NCI-H510A treated with DMSO at 0.1 percent for 48 hours (cell line): Measurements from ENCODE around the gene ZNF367.

Experiments
- DNase-seq: peaks from one replicate; lab custom pipeline; 2025; lab: John Stamatoyannopoulos, UW

The ZNF367 gene

DNA sequence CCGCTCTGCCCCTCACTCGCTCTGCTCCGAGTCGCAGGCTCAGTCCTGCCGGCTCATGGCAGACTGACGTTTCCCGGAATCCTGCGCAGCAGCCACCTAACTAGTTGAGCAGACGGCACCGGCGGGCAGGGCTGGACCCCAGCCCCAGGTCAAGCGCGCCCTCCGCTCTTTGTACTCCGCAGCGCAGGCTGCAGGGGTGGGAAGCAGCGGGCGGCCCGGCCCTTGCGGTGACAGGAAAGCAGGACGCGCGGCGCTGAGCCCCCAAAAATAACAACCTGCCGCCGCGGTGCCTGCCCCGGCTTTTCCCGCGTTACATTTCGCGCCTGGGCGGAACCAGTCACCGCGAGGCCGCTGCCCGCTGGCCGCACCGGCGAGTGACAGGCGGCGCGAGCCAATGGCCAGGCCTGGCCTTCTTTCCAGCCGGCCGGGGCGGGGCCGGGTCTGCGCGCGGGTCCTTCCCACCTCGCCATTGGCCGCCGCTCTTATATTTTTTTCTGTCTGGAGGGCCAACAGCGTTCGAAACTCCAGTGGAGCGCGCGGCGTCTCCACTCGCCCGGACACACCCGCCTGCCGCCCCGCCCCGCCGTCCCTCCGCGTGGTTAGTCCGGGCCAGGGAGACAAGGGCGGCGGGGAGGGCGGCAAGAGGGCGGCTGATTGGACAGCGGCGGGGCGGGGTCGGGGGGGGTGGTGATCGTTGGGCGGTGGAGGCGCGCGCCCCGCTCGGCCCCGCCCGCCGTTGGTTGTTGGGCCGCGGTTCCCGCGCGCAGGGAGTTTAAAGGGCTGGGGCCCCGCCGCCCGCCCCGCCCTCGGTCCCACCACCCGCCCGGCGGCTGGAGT lies at the start of gene ZNF367:
TSS of gene ZNF367 (minus strand) at position 288 of the 837 bp plus-strand sequence. CDS start 338 bp downstream, outside the sequence.
- peak; percentile 92 for DNase-seq

- DNase-seq = no peak
Observed at GRCh38 chr9:96467784-96468183, 49.6 kb upstream of the ZNF367 start.

DNA sequence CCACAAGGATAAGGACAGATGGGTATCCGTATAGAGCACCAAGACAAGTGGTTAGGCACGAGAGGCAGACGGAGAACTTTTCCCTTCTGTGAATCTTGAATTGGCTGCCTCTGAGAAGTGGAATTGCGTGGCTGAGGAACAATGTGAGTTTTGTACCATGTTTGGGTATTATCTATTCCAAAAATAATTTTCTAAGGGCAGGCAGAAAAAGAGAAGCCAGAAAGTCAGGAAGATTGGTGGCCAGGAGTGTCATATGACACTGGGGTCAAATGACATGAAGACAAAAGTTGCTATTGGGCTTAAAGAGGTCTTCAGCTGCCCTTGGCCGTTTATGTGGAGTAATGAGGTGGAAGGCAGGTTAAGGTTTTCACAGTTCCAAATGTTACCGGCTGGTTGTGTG lies 46.3 kb upstream of the ZNF367 start:
- no peak for DNase-seq

DNA sequence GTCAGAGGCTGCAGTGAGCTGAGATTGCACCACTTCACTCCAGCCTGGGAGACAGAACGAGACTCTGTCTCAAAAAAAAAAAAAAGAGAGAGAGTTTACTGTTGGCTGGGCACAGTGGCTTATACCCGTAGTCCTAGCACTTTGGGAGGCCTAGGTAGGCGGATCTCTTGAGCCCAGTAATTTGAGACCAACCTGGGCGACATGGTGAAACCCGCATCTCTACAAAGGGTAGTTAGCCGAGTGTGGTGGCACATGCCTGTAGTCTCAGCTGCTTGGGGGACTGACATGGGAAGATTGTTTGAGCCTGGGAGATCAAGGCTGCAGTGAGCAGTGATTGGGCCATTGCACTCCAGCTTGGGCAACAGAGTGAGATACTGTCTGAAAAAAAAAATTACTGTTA lies 44.4 kb upstream of the ZNF367 start:
- DNase-seq = peak; percentile 35

- no peak for DNase-seq
Observed at GRCh38 chr9:96461336-96461735, 43.2 kb upstream of the ZNF367 start.

GRCh38 chr9:96460882-96461281 lies 42.7 kb upstream of the ZNF367 start:
- DNase-seq = no peak

DNA sequence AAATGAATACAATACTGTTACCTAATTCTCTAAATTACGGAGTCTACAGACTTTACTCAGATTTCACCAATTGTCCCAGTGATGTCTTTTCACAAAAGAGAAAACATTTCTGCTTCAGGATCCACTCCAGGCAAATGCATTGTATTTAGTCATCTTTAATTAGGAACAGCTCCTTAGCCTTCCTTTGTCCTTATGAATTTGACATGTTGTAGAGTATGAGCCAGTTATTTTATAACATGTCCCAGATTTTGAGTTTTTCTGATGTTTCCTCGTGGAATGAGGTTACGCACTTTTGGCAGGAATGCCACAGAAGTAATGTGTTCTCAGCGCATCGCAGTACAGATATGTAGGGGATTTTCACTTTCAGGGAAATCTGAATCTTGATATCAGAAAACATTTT lies 42.3 kb upstream of the ZNF367 start:
- no peak for DNase-seq

DNA sequence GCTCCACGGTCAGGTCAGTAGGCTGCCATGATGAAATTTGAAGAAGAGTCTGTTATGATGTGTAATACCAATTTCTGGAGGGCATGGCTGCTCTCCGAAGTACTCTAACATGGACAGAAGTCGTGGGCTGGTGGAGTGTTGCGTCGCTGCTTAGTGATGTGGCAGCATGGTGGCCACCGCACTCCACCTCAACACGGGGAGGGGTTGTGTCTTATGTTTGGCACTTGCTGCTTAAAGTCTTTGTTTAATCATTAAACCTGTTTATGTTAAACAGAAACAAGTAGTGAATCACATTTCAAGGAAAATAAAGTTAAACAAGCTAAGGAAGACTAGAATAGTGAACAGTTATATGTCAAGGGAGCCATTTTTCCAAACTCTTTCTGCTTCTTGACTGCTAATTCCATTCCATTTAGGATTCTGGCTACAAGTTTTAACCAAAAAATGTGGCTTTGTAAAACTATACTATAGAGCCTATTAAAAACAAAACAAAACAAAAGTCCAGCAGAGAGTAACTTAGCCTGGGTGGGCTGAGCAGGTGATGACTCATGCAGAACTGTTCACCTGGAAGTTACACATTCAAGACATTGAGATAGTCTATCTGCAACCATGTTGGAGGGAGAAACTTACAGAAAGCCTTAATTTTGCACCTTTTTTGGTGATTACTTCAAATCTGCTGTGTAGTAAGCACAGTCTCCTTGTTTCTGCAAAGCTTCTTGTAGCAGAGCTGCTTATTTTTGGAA lies 41.3 kb upstream of the ZNF367 start:
- no peak for DNase-seq

DNA sequence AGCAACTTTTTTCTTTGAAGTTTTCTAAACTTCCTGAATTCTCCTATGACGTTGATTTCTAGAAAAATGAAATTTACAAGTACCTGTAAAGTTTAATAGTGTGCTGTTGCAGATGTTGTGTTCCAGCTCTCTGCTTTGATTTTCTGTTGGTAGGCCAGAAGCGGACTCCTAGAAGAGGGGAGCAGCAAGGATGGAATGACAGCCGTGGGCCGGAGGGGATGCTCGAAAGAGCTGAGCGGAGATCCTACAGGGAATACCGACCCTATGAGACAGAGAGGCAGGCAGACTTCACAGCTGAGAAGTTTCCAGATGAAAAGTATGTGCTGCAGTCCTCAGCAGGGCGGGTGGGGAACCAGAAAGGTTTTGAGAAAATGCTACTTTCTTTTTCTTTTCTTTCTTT lies 40.1 kb upstream of the ZNF367 start:
- DNase-seq = no peak

DNA sequence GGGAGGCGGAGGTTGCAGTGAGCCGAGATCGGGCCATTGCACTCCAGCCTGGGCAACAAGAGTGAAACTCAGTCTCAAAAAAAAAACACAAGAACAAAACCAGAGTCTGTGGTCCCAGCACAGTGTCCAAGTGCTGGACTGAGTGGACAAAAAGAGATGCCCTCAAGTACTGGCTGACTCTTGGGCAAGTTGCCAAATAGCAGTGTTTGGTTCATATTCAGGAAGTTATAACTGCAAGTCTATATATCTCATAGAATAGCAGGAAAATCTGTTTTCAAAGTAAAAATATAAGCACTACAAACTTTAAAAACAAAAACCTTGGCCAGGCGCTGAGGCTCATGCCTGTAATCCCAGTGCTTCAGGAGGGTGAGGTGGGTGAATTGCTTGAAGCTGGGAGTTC lies 39.1 kb upstream of the ZNF367 start:
- no peak for DNase-seq

- no peak for DNase-seq
Observed at GRCh38 chr9:96453625-96454024, 35.5 kb upstream of the ZNF367 start.

DNA sequence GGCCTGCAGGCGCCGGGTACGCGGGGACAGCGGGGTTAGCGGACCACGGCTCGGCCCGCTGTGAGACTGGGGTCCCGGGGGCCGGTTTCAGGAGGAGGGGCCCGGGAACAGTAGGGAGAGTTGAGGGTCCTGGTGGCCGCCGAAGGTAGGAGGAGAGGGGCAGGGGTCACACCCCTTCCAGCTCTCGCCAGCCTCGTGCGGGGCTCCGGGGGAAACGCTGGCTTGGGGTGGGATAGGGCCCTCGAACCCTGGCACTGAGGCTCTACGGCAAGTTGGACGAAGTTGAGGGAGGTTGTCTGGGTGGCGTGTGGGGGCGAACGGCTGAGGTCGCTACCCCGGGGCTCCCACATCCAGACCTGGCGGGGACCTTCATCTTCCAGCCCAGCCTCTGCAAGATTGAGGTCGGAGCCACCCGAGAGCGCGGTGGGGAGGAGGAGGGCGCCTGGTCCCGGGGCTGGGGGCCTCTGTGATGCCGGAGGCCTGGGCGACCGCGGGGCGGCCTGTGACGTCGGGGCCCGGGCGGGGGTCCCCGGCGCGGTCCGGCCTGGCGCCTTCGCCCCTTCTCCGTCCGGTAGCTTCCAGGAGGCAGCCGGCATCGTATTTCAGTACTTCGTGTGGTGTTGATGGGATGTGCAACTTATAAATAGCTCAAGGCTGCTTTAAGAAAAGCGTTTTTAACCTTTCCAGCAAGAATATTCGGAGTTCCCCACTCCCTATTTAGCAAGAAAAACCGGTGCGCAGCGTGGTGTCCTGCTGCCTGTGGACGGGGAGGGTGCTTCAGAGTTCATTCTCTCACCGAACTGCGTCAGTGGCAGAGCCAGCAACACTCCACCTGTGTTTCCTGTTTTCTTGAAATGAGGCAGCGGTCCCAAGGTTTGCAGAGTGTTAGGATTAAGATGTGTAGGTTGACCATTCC lies 32.7 kb upstream of the ZNF367 start:
- peak; percentile 51 for DNase-seq

DNA sequence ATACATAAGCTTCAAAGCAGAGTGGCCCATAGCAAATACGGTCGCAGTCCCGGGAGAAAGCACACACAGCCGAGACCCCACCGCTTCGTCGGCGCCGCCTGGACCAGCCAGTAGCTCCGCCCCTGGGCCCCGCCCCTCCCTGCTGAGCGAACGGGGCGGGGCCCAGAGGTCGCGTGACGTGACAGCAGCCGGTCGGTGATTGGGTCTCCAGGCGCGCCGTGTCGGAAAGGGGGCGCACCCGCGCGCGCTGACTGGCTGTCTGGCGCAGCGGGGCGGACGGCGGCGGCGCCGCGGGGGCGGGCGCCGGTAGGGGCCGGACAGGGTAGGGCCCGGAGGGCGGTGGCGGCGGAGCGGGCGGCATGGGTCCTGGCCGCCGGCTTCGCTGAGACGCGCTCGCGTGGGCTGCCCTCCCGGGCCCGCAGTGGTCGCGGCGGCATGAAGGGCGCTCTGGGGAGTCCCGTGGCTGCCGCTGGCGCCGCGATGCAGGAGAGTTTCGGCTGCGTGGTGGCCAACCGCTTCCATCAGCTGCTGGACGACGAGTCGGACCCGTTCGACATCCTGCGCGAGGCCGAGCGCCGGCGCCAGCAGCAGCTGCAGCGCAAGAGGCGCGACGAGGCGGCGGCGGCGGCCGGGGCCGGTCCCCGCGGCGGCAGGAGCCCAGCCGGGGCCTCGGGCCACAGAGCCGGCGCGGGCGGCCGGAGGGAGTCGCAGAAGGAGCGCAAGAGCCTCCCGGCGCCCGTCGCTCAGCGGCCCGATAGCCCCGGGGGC lies 31.9 kb upstream of the ZNF367 start, which contains the start of gene HABP4:
TSS of gene HABP4 (plus strand) at position 325 of the 768 bp plus-strand sequence. CDS start at position 436, 111 bp downstream.
- peak; percentile 94 for DNase-seq

DNA sequence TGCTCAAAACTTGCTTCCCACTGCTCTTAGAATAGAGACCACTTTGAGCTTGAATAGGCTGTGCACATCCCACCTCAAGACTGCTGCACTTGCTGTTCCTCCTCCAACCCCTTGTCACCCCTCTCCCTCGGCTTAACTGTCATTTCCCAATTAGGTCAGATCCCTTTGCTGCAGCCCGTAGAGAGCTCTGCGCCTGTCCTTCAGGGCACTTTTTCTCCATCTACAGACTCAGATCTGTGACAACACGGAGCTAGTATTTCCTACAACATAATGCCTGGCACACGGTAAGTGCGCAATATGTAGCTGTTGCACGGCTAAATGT lies 31.3 kb upstream of the ZNF367 start:
- no peak for DNase-seq

DNA sequence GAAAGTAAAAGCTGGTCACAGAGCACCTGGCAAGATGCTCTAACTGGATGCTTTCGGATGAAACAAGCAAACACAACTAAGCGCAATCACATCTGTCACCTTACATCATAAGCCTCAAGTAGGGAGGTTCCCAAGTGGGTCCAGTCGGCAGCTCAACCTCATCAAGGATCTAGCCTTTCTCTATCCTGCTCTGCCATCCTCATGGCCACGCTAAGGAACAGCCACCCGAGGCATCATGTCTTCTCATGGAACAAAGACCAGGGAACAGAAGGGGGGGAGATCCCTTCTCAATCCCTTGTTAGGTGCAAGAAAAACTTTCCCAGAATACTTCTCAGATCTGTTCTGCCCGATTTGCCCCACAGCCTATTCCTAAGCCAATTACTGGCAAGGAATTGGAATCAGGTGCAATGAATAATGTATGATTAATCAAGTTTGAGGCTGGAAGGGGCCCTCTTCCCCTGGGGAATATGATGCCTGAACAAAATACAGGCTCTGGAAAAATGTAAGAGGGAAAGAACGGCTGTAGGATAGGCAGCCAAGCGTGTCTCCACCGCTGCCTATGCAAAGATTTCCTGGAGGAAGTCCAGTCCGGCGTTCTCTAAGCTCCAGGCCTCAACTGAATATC lies 30.5 kb upstream of the ZNF367 start:
- no peak for DNase-seq

DNA sequence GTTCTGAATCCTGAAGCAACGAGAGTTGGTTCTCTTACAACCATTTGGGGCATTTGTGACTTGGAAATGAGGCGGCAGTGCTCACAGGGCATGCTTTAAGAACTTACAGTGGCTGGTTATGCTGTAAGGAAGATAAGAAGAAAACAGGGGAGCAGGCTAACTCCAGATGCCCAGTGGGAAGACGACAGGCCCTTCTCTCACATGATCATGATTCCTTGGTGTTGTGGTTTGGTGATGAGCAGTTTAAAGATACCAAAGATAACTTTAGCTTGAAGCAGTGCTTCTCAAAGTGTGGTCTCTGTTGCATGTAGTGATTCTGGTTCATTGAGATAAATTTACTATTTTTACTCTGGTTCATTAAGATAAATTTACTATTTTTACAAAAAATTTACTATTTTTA lies 29.2 kb upstream of the ZNF367 start:
- no peak for DNase-seq

GRCh38 chr9:96442491-96442890 lies 24.3 kb upstream of the ZNF367 start:
- DNase-seq = no peak

- DNase-seq = no peak
Observed at GRCh38 chr9:96441798-96442445, 23.8 kb upstream of the ZNF367 start.

DNA sequence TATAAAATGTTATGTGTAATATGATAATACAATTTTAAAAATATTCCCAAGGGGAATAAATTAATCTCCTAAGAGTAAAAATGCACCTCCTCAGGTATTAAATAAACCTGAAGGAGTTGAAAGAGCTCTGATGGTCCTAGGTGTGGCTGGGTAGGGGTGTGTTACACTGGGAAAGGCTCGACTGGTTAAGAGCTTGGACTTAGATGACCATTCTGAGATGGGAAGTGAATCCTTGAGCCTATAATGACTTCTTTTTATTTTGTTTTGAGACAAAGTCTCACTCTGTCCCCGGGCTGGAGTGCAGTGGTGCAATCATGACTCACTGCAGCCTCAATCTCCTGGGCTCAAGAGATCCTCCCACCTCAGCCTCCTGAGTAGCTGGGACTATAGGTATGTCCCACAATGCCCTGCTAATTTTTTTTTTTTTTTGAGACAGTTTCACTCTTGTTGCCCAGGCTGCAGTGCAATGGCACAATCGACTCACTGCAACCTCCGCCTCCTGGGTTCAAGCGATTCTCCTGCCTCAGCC lies 22.6 kb upstream of the ZNF367 start:
- DNase-seq = no peak

GRCh38 chr9:96437454-96437853 lies 19.3 kb upstream of the ZNF367 start:
- DNase-seq = no peak
